Kidney epithelial cell (primary cell): ENCODE results near the gene RAB40B. TPM values are rescaled to one million over a fixed set of nuclear protein-coding genes. Genes with fewer than 3 reads are reported as not detected.
"Not testable (repeated sequence)": the region's sequence is repeated elsewhere in the genome, so short reads cannot be mapped to it uniquely, and the experiment has no call there.

Source experiments
- DNase-seq: peaks from one replicate; pipeline ENCODE4 v3.0.0-alpha.2; 2010; ENCODE audit warnings: low read depth
- H3K27me3 ChIP-seq: 2 replicates; pipeline ENCODE4 v1.6.0; 2011; ENCODE audit warnings: low read length; ENCODE audit not compliant: control insufficient read depth, insufficient read depth
- H3K36me3 ChIP-seq: 2 replicates; pipeline ENCODE4 v1.5.1; 2011; ENCODE audit warnings: low read length; ENCODE audit not compliant: control insufficient read depth, insufficient read depth
- H3K4me3 ChIP-seq: 2 replicates; pipeline ENCODE4 v1.5.1; 2011; ENCODE audit warnings: low read depth, mild to moderate bottlenecking, control low read depth, low read length
- total RNA-seq: library from RNA; depleted of rRNA; stranded (reverse); fragments of >200 nt; gene quantifications from 2 replicates; pipeline ENCODE4 v1.2.3, GENCODE V29; 2015
- TF ChIP-seq, protein P1 (sequence below): IDR thresholded peaks from 2 replicates; pipeline ENCODE4 v1.5.1; 2011; ENCODE audit warnings: mild to moderate bottlenecking, moderate library complexity, low read length, control low read depth, inconsistent platforms; ENCODE audit not compliant: insufficient read depth, poor library complexity, severe bottlenecking

RAB40B gene
- total RNA-seq, 1 donor from 2014 or later, result 7.3 TPM

- Histone ChIP-seq H3K36me3 (no peaks in the 10 kb centered on the region), H3K27me3 (no peaks in the 10 kb centered on the region), H3K4me3 (no peak overlapping the region)
- TF ChIP-seq, protein P1, sequence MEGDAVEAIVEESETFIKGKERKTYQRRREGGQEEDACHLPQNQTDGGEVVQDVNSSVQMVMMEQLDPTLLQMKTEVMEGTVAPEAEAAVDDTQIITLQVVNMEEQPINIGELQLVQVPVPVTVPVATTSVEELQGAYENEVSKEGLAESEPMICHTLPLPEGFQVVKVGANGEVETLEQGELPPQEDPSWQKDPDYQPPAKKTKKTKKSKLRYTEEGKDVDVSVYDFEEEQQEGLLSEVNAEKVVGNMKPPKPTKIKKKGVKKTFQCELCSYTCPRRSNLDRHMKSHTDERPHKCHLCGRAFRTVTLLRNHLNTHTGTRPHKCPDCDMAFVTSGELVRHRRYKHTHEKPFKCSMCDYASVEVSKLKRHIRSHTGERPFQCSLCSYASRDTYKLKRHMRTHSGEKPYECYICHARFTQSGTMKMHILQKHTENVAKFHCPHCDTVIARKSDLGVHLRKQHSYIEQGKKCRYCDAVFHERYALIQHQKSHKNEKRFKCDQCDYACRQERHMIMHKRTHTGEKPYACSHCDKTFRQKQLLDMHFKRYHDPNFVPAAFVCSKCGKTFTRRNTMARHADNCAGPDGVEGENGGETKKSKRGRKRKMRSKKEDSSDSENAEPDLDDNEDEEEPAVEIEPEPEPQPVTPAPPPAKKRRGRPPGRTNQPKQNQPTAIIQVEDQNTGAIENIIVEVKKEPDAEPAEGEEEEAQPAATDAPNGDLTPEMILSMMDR, result no peak
- DNase-seq, result no peak
Observed at GRCh38 chr17:82658796-82659452, 39.6 kb downstream of the RAB40B start.

GRCh38 chr17:82658331-82658730, 40.2 kb downstream of the RAB40B start:
- no peak overlapping the region for H3K4me3 ChIP-seq
- no peaks in the 10 kb centered on the region for H3K36me3 ChIP-seq
- no peak for DNase-seq
- TF ChIP-seq, protein P1, result no peak
- no peaks in the 10 kb centered on the region for H3K27me3 ChIP-seq

DNA sequence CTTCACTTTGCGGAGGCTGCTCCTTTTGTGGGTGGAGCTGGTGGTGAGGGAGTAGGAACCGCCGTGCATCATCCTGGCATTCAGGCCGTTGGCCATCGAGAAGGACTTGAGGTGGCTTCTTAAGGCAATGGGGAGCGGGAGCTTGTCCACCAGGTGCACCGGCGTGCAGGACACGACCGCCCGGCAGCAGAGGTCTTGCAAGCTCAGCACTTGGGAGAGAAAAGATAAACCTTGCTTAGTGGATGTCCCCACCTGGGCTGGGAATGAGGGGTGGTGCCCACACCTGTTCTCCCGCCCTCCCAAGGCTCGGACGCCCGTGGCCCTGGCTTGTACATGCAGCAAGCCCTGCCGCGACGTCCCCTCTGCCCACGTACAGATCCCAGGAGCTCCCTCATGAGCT, 40.6 kb downstream of the RAB40B start:
- no peaks in the 10 kb centered on the region for H3K27me3 ChIP-seq
- no peak overlapping the region for H3K4me3 ChIP-seq
- DNase-seq, result no peak
- TF ChIP-seq, protein P1, result no peak
- H3K36me3 ChIP-seq, result no peaks in the 10 kb centered on the region

- no peak overlapping the region for H3K4me3 ChIP-seq
- H3K36me3 ChIP-seq, result no peaks in the 10 kb centered on the region
- TF ChIP-seq, protein P1, result no peak
- DNase-seq, result no peak
- H3K27me3 ChIP-seq, result no peaks in the 10 kb centered on the region
Observed at GRCh38 chr17:82656266-82656665, 42.2 kb downstream of the RAB40B start.

- Histone ChIP-seq H3K27me3 (no peaks in the 10 kb centered on the region), H3K36me3 (no peaks in the 10 kb centered on the region), H3K4me3 (no peak overlapping the region)
- TF ChIP-seq, protein P1, result no peak
- no peak for DNase-seq
Observed at GRCh38 chr17:82655523-82655922, 43.0 kb downstream of the RAB40B start.

DNA sequence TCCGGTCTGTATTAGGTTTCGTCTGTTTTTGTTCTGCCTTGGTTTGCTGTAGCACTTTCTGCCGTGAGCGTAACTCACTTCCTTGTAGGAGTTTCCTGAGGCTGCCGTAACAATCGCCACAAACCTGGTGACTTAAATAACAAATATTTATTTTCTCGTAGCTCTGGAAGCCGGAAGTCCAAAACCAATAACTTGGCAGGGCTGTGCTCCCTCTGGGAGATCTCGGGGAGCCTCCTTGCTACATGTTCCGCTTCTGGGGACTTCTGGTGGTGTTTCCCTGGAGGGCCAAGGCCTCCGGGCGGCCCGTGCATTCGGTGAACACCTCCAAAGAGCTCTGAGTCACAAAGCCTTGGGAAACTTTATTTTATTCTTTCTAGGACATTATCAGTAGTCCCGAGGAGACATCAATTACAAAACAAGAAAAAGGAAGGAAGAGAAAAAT, 43.4 kb downstream of the RAB40B start:
- no peak overlapping the region for H3K4me3 ChIP-seq
- TF ChIP-seq, protein P1, result no peak
- H3K27me3 ChIP-seq, result no peaks in the 10 kb centered on the region
- H3K36me3 ChIP-seq, result no peaks in the 10 kb centered on the region
- no peak for DNase-seq

DNA sequence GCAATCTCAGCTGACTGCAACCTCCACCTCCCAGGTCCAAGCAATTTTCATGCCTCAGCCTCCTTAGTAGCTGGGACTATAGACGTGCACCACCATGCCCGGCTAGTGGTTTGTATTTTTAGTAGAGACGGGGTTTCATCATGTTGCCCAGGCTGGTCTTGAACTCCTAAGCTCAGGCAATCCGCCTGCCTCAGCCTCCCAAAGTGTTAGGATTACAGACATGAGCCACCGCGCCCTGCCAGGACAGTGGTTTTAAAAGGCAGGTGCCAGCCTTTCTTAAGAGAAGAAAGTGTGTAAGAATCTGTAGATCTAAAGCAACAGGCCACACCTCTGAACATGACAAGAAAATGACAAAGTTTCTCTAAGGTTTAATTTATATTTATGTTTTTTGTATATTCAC, 43.9 kb downstream of the RAB40B start:
- not testable (repeated sequence) for H3K27me3 ChIP-seq, H3K4me3 ChIP-seq, DNase-seq, H3K36me3 ChIP-seq
